Left lung (tissue), 10 donors: ENCODE results near the gene GRAMD2B. TPM values are rescaled to one million over a fixed set of nuclear protein-coding genes. Genes with fewer than 3 reads are reported as not detected.
"Not testable (repeated sequence)": the region's sequence is repeated elsewhere in the genome, so short reads cannot be mapped to it uniquely, and the experiment has no call there.

Source experiments
- ATAC-seq: fragments of 200-7000 bp; cut with Tn5 transposase; one replicate; pipeline ENCODE4 v1.9.1; 2020; ENCODE audit warnings: moderate library complexity
- DNase-seq, 4 donors: peaks; one replicate each; pipeline ENCODE4 v3.0.0-alpha.2; 2013 to 2020
- H3K27ac ChIP-seq, 2 donors: fragments of 200-600 bp; sonication (generic) in 1 of 2; one replicate each; pipeline versions ENCODE4 v1.5.0 to v1.8.0; 2020 to 2021
- H3K27me3 ChIP-seq, 2 donors: fragments of 200-600 bp; sonication (generic) in 1 of 2; one replicate each; pipeline versions ENCODE4 v1.5.0 to v1.8.0; 2020 to 2021
- H3K36me3 ChIP-seq, 2 donors: fragments of 200-600 bp; sonication (generic) in 1 of 2; one replicate each; pipeline versions ENCODE4 v1.5.0 to v1.8.0; 2020 to 2021
- H3K4me1 ChIP-seq, 2 donors: fragments of 200-600 bp; one replicate each; pipeline ENCODE4 v1.8.0; 2021
- H3K4me3 ChIP-seq, 2 donors: fragments of 200-600 bp; sonication (generic) in 1 of 2; one replicate each; pipeline versions ENCODE4 v1.5.0 to v1.8.0; 2020 to 2021; ENCODE audit warnings: mild to moderate bottlenecking in 1 of 2
- H3K9me3 ChIP-seq, 2 donors: fragments of 200-600 bp; sonication (generic) in 1 of 2; one replicate each; pipeline versions ENCODE4 v1.5.0 to v1.8.0; 2020 to 2021
- CTCF ChIP-seq, 2 donors: fragments of 200-600 bp; sonication (generic) in 1 of 2; IDR thresholded peaks; one replicate each; pipeline versions ENCODE4 v1.5.0 to v1.8.0; 2021; ENCODE audit warnings: antibody characterized with exemption in 2 of 2
- intact Hi-C, 2 donors: fragments of 100-400 bp; cut with DNase I; formaldehyde crosslinking; loops; one replicate each; pipeline versions ENCODE4 v1.11.2 to v1.14.2; 2022
- polyA plus RNA-seq, 6 donors: library from polyadenylated mRNA; unstranded; fragments of 120-200 nt; gene quantifications; one replicate each; pipeline ENCODE4 v1.2.1, GENCODE V29; 2013; ENCODE audit not compliant: insufficient read length in 6 of 6
- total RNA-seq, 2 donors: library from RNA; stranded (reverse); fragmentation: NEBNext Ultra II Directional; extraction: Animal tissue kit (Norgen Biotek cat#: 25700); gene quantifications; one replicate each; pipeline ENCODE4 v1.2.1, GENCODE V29; 2021
- donor health status: DM: no; HTN: yes; CAD: no.
- donor health status: DM: no; HTN: no; CAD: no.

Gene GRAMD2B
- total and polyA plus RNA-seq, 8 donors, result 9.8 to 19.2 (median 11.6) TPM

- Histone ChIP-seq H3K27ac (no peak overlapping the region), H3K9me3 (no peaks in the 10 kb centered on the region), H3K36me3 (peaks cover 0 to 43% of the 10 kb centered on the region in 2 donors), H3K4me3 (no peak overlapping the region), H3K27me3 (no peaks in the 10 kb centered on the region), H3K4me1 (no peaks in the 10 kb centered on the region)
- TF ChIP-seq CTCF (IDR thresholded peaks at IDR 0.05), result no peak
- DNase-seq (no peak), ATAC-seq (no peak)
- intact Hi-C loops, result no loop called here
Measured at GRCh38 chr5:126468091-126468490, 44.9 kb downstream of the GRAMD2B start.

GRCh38 chr5:126469536-126470316 is 46.5 kb downstream of the GRAMD2B start:
- intact Hi-C loops, result no loop called here
- H3K36me3 ChIP-seq, result peaks cover 0 to 55% of the 10 kb centered on the region in 2 donors
- DNase-seq (no peak), ATAC-seq (no peak)
- no peak for TF ChIP-seq CTCF (IDR thresholded peaks at IDR 0.05)
- H3K4me3 ChIP-seq, result no peak overlapping the region
- H3K27ac ChIP-seq, result no peak overlapping the region
- H3K27me3 ChIP-seq, result no peaks in the 10 kb centered on the region
- no peaks in the 10 kb centered on the region for H3K9me3 ChIP-seq
- no peaks in the 10 kb centered on the region for H3K4me1 ChIP-seq

- peaks cover 0 to 53% of the 10 kb centered on the region in 2 donors for H3K36me3 ChIP-seq
- ATAC-seq, H3K4me1 ChIP-seq, DNase-seq, H3K9me3 ChIP-seq, H3K27me3 ChIP-seq, H3K4me3 ChIP-seq, intact Hi-C loops, H3K27ac ChIP-seq: not testable (repeated sequence)
Measured at GRCh38 chr5:126470529-126470928, 47.3 kb downstream of the GRAMD2B start.

GRCh38 chr5:126471247-126471646 is 48.0 kb downstream of the GRAMD2B start:
- DNase-seq, result no peak
- no peak for ATAC-seq
- Histone ChIP-seq H3K27me3 (no peaks in the 10 kb centered on the region), H3K9me3 (no peaks in the 10 kb centered on the region), H3K27ac (no peak overlapping the region), H3K4me1 (no peaks in the 10 kb centered on the region), H3K4me3 (no peak overlapping the region), H3K36me3 (peaks cover 0 to 56% of the 10 kb centered on the region in 2 donors)
- intact Hi-C loops, result no loop called here
- no peak for TF ChIP-seq CTCF (IDR thresholded peaks at IDR 0.05)

- Histone ChIP-seq H3K9me3 (no peaks in the 10 kb centered on the region), H3K27ac (no peak overlapping the region), H3K27me3 (no peaks in the 10 kb centered on the region), H3K4me3 (no peak overlapping the region), H3K4me1 (no peaks in the 10 kb centered on the region), H3K36me3 (peaks cover 0 to 49% of the 10 kb centered on the region in 2 donors)
- DNase-seq (no peak), ATAC-seq (no peak)
- no peak for TF ChIP-seq CTCF (IDR thresholded peaks at IDR 0.05)
- intact Hi-C loops, result no loop called here
Measured at GRCh38 chr5:126471875-126472537, 48.8 kb downstream of the GRAMD2B start.
